Measurements from ENCODE around the gene PIAS3.

DNA sequence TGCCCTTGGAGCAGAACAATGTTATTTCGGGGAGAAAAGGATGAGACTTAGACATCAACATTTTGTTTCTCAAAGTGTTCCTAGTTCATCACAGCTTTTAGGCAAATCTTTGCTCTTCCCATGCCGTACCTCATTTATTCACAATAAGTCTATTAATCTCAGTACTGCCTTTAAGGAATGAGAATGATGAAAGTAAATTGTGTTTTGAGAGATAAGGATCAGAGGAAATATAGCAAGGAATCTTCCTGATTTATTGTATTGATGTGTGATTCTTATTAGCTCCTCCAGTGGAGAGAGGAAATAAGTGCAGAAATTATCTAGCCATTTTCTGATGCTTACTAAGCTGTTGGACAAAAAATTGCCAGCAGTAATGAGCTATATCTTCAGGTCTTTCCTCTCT lies 32.9 kb downstream of the PIAS3 start:
- TF ChIP-seq, protein P1, sequence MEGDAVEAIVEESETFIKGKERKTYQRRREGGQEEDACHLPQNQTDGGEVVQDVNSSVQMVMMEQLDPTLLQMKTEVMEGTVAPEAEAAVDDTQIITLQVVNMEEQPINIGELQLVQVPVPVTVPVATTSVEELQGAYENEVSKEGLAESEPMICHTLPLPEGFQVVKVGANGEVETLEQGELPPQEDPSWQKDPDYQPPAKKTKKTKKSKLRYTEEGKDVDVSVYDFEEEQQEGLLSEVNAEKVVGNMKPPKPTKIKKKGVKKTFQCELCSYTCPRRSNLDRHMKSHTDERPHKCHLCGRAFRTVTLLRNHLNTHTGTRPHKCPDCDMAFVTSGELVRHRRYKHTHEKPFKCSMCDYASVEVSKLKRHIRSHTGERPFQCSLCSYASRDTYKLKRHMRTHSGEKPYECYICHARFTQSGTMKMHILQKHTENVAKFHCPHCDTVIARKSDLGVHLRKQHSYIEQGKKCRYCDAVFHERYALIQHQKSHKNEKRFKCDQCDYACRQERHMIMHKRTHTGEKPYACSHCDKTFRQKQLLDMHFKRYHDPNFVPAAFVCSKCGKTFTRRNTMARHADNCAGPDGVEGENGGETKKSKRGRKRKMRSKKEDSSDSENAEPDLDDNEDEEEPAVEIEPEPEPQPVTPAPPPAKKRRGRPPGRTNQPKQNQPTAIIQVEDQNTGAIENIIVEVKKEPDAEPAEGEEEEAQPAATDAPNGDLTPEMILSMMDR (IDR thresholded peaks at IDR 0.05) = no peak
- no peak for TF ChIP-seq POLR2A (IDR thresholded peaks at IDR 0.05)
